Activated T-helper 2 cell treated with anti-CD3 and anti-CD28 coated beads, Interferon-gamma antibody, Interleukin-2, Interleukin-4, amounts not matched to agents 10 μg/mL and 5 μg/mL and 100 μg/mL, durations not matched to agents 14 hours and 24 hours and 36 hours (primary cell): Measurements from ENCODE around the gene TMEM53. TPM values are rescaled to one million over a fixed set of nuclear protein-coding genes. Genes with fewer than 3 reads are reported as not detected.

Experiments
- DNase-seq: peaks from one replicate; pipeline ENCODE4 v3.0.0; 2021; ENCODE audit warnings: low spot score
- H3K27ac Mint-ChIP-seq: one replicate; pipeline ENCODE4 v1.8.0; 2021; ENCODE audit warnings: mixed read lengths
- H3K27me3 Mint-ChIP-seq: one replicate; pipeline ENCODE4 v1.8.0; 2021; ENCODE audit warnings: low read depth, mixed read lengths
- H3K36me3 Mint-ChIP-seq: one replicate; pipeline ENCODE4 v1.8.0; 2021; ENCODE audit warnings: low read depth, mixed read lengths
- H3K4me1 Mint-ChIP-seq: one replicate; pipeline ENCODE4 v1.8.0; 2021; ENCODE audit warnings: low read depth, mixed read lengths
- H3K4me3 Mint-ChIP-seq: one replicate; pipeline ENCODE4 v1.8.0; 2021; ENCODE audit warnings: low read depth, mild to moderate bottlenecking, moderate library complexity, mixed read lengths
- H3K9me3 Mint-ChIP-seq: one replicate; pipeline ENCODE4 v1.8.0; 2021; ENCODE audit warnings: mixed read lengths
- intact Hi-C: fragments of 100-400 bp; cut with micrococcal nuclease; formaldehyde crosslinking; loops from one replicate; pipeline ENCODE4 v1.15.1; 2023
- total RNA-seq: library from RNA; stranded (reverse); gene quantifications from 2 replicates; pipeline ENCODE4 v1.2.3, GENCODE V29; 2022

The TMEM53 gene
- total RNA-seq, 1 donor from 2014 or later: 6.7 TPM

DNA sequence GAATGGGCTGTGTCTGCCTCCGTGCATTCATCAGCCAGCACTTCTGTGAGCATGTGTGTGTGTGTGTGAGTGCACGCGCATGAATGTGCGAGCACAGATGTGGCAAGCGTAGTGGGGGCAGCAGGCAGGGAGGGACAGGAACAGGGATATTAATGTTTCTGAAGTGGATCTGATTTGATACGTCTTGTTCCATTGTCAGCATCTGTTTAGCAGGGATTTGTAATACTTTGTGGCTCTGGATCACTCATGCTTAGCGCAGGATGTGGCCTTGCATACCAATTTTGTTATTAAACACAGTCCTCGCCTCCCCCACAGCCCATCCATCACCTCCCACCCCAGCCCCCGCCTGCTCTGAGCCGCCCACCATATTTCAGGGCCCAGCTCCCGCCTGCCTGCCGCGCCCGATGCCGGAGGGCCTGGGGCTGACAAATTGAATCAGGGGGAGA lies 52.4 kb downstream of the TMEM53 start:
- H3K4me1 Mint-ChIP-seq: no peaks in the 10 kb centered on the region

DNA sequence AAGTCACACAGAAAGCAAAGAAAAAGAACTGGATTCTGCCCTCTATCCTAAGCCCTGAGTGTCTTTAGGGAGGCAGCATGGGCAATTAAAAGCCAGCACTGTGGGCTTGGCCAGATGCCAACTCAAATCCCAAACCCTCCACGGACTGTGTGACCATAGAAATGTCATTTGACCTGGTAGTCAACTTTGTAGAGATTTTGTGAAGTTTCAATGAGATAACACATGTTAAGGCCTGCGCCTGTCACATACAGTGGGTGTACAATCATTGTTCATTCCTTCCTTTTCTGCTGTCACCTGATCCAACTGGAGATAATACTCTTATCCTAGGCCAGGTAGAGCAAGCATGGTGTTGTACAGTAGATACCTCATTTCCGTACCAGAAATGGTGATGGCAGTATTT lies 54.2 kb downstream of the TMEM53 start:
- H3K27ac Mint-ChIP-seq: no peak overlapping the region
- no peaks in the 10 kb centered on the region for H3K4me1 Mint-ChIP-seq
- H3K27me3 Mint-ChIP-seq: peaks cover 5% of the 10 kb centered on the region
- DNase-seq: no peak
- no peaks in the 10 kb centered on the region for H3K9me3 Mint-ChIP-seq
- no peaks in the 10 kb centered on the region for H3K36me3 Mint-ChIP-seq
- intact Hi-C loops: no loop called here
- no peak overlapping the region for H3K4me3 Mint-ChIP-seq

More for the DNA sequence above, 52.4 kb downstream of the TMEM53 start:
- H3K4me3 Mint-ChIP-seq: no peak overlapping the region
- intact Hi-C loops: no loop called here
- no peaks in the 10 kb centered on the region for H3K36me3 Mint-ChIP-seq
- peaks cover 5% of the 10 kb centered on the region for H3K27me3 Mint-ChIP-seq
- no peaks in the 10 kb centered on the region for H3K9me3 Mint-ChIP-seq
- no peak for DNase-seq
- H3K27ac Mint-ChIP-seq: no peak overlapping the region

DNA sequence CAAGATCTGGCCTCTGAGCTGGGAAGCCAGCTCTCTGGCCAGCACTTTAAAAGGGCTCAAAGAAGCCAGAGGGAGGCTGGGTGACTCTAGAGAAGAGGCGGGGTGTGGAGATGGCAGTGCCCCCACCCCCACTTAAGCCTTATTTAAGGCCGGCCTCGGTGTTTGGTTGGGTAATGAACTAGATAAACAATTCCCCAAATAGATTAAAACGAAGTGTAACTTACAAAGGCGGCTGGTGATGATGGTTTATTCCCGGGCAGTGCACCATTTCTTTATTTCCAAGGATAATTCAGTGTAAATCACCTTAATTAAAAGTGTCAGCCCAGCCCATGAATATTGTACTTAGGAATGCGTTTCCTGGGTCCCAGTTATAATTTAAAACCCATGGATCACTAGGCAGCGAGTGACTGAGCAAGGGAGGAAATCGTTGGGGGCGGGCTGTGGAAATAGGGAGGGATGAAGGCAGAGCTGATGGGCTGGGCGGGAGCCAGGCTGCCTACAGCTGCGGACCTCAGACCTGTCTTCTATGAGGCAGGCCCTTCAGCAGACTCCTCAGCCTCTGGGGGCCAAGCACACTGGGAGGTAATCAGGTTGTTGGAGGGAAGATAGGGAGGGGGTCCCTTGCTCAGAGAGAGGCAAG lies 54.9 kb downstream of the TMEM53 start:
- H3K9me3 Mint-ChIP-seq: no peaks in the 10 kb centered on the region
- no peaks in the 10 kb centered on the region for H3K4me1 Mint-ChIP-seq
- H3K36me3 Mint-ChIP-seq: no peaks in the 10 kb centered on the region
- H3K4me3 Mint-ChIP-seq: no peak overlapping the region
- H3K27ac Mint-ChIP-seq: no peak overlapping the region
- intact Hi-C loops: no loop called here
- H3K27me3 Mint-ChIP-seq: peaks cover 5% of the 10 kb centered on the region
- DNase-seq: no peak

DNA sequence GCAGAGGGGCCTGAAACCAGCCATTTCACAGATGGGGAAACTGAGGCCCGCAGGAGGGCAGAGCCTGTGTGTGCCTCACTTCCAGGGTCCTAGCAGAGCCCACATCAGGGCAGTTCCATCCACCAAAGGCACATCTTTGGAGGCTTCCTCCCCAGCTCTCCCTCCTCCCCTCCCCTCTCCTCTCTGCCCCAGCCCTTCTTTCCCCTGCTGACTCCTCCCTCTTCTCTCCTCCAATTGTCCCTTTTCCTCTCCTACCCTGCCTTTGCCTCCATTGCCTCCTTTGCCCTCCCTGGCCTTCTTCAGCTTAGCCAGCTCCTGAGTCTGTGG lies 56.6 kb downstream of the TMEM53 start:
- H3K4me3 Mint-ChIP-seq: no peak overlapping the region
- H3K27me3 Mint-ChIP-seq: peaks cover 5% of the 10 kb centered on the region
- H3K4me1 Mint-ChIP-seq: no peaks in the 10 kb centered on the region
- H3K36me3 Mint-ChIP-seq: no peaks in the 10 kb centered on the region
- no peak overlapping the region for H3K27ac Mint-ChIP-seq
- intact Hi-C loops: no loop called here
- no peaks in the 10 kb centered on the region for H3K9me3 Mint-ChIP-seq
- DNase-seq: no peak

DNA sequence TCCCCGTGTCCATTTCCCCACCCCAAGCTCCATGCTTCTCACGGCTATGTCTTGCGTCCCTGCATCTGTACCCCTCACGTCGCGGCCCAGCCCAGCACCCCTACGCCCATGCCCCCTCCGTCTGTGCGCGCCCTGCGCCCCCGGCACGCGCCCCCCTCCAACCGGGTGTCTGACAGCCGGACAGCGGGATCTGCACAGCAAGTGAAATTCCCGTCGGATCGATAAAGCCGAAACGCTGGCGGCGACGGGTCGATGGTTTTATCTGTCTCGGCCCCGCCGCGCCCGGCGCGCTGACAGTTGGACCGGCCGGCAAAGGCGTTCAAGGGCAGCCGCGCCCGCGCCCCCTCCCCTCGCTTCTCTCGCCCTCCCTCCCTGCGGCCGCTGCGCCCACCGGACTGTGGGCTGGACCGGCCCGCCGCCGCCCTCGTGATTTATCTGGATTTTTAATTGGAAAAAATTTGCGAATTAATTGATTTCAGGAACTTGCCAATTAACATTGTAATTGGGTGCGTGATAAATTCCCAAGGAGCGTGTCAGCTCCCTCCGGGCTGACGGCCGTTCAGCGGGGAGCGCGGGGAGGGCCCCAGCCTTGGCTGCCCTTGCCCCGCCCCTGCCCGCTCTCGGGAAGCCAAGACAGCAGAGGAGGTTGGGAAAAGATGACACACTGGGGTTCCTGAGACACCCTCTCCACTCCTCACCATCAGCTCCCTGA lies 57.1 kb downstream of the TMEM53 start:
- no peak overlapping the region for H3K4me3 Mint-ChIP-seq
- H3K27ac Mint-ChIP-seq: no peak overlapping the region
- no peaks in the 10 kb centered on the region for H3K4me1 Mint-ChIP-seq
- intact Hi-C loops: no loop called here
- peaks cover 5% of the 10 kb centered on the region for H3K27me3 Mint-ChIP-seq
- H3K9me3 Mint-ChIP-seq: no peaks in the 10 kb centered on the region
- H3K36me3 Mint-ChIP-seq: no peaks in the 10 kb centered on the region
- DNase-seq: no peak

DNA sequence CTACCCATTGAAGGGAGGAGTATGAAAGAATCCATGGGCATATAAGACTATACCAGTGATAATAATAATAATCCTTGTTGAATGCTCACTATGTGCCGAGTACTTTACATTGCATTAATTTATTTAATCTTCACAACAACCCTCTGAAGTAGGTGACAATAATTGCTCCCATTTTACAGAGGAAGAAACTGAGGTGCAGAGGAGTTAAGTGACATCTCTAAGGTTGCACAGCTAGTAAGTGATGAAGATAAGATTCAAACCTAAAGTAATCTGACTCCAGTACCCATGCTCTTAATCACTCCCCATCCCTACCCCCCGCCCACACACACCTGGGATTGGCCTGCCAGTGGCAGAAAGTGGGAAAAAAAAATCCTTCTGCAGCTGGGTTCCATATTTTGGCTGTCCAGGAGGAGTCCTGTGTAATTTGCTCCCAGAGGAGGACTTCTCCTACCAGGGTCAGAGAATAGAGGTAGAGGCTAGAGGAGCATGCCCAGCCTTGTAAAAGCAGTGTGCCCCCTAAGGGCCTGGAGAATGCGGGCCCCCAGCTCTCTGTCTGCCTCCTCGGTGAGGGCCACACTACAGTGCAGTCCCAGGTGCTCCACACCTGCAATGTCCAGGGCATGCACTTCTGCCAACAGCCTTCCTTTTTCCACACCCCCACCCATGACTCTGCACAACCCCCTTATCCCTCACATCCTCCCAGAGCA lies 57.8 kb downstream of the TMEM53 start:
- Mint-ChIP-seq H3K4me3 (no peak overlapping the region), H3K27ac (no peak overlapping the region), H3K27me3 (peaks cover 5% of the 10 kb centered on the region), H3K9me3 (no peaks in the 10 kb centered on the region), H3K36me3 (no peaks in the 10 kb centered on the region), H3K4me1 (no peaks in the 10 kb centered on the region)
- DNase-seq: no peak
- intact Hi-C loops: no loop called here

DNA sequence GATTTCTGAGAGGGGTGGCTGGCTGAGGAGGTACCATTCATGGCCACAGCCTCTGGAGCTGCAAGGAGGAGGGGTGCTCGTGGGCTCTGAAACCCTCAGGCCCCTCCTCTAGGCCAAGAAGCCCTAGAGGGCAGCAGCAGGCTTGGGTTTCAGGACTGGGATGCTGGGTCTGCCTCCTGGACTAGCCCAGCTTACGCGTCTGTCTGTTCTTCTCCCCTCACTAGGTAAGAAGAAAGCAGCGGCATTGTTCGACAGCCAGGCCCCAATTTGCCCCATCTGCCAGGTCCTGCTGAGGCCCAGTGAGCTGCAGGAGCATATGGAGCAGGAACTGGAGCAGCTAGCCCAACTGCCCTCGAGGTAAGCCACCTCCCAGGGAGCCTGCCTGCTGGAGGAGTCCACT lies 60.3 kb downstream of the TMEM53 start:
- H3K27ac Mint-ChIP-seq: no peak overlapping the region
- no peak for DNase-seq
- H3K27me3 Mint-ChIP-seq: peaks cover 5% of the 10 kb centered on the region
- no peak overlapping the region for H3K4me3 Mint-ChIP-seq
- H3K4me1 Mint-ChIP-seq: no peaks in the 10 kb centered on the region
- no peaks in the 10 kb centered on the region for H3K36me3 Mint-ChIP-seq
- H3K9me3 Mint-ChIP-seq: no peaks in the 10 kb centered on the region
- intact Hi-C loops: no loop called here

DNA sequence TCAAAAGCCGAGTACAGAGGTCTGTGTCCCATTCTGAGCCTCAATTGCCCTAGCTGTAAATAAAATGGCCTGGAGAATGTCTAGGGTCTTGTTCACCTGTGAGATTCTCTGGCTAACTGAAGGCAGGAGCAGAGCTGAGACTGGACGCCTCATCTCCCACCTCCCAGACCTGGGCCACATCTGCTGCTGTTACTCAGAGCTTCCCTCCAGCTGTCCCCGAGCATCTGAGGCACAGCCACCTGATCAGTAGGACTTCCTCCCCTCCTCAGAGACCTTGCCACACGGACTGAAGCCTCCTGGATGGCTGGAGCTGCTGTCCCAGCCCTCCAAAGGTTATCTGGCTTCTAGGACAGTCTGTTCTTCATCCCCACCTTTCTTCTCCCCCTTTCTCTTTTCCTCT lies 62.4 kb downstream of the TMEM53 start:
- Mint-ChIP-seq H3K4me1 (no peaks in the 10 kb centered on the region), H3K9me3 (no peaks in the 10 kb centered on the region), H3K27ac (no peak overlapping the region), H3K36me3 (no peaks in the 10 kb centered on the region), H3K27me3 (no peaks in the 10 kb centered on the region), H3K4me3 (no peak overlapping the region)
- no peak for DNase-seq
- intact Hi-C loops: no loop called here

DNA sequence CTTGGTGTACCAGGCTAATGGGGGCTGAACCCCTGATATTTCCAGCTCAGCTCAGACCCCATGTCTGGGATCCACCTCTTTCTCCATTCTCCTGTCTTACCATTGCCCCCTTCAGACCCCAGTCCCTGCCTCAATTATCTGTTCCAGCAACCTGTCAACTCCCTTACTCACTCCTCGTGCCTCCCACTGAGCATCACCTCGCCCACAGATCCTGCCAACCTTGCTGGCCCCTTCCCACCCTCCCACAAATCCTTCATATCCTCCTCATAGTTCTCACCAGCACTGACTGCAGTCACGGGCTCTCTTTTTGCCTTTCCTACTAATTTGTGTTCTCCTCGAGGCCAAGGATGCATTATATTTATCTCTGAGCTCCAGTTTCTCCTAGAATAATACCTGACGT lies 62.9 kb downstream of the TMEM53 start:
- no peak overlapping the region for H3K4me3 Mint-ChIP-seq
- no peak overlapping the region for H3K27ac Mint-ChIP-seq
- H3K27me3 Mint-ChIP-seq: no peaks in the 10 kb centered on the region
- no peaks in the 10 kb centered on the region for H3K9me3 Mint-ChIP-seq
- no peak for DNase-seq
- intact Hi-C loops: no loop called here
- no peaks in the 10 kb centered on the region for H3K4me1 Mint-ChIP-seq
- H3K36me3 Mint-ChIP-seq: no peaks in the 10 kb centered on the region

DNA sequence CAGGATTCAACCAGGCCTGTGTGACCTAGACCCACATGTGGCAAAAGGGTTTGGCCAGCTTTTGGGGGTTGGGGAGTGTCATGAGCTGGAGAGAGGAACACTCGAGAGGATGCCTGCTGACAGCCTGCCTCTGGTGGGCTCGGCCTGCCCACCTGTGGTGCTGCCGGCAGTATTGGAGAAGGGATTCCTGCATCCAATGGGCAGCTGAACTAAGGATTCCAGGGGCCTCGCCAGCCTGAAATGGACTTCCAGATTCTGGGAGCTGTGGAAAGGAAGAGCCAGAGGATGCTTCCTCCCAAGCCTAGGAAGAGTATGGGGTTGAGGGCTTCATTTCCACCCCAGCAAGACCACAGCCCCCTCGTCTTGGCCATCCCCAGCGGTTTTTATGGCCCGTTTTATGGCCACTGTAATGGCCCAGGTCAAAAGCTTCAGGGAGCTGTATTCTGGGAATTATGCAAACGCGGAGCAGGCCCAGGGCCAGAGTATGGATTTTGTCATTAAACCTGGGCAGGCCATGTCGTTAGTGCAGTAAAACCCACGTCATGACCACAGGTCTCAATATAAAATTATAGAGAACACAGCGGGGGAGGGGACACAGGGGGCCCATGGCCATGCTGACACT lies 63.6 kb downstream of the TMEM53 start:
- intact Hi-C loops: no loop called here
- DNase-seq: no peak
- Mint-ChIP-seq H3K27ac (no peak overlapping the region), H3K4me3 (no peak overlapping the region), H3K9me3 (no peaks in the 10 kb centered on the region), H3K4me1 (no peaks in the 10 kb centered on the region), H3K27me3 (no peaks in the 10 kb centered on the region), H3K36me3 (no peaks in the 10 kb centered on the region)

DNA sequence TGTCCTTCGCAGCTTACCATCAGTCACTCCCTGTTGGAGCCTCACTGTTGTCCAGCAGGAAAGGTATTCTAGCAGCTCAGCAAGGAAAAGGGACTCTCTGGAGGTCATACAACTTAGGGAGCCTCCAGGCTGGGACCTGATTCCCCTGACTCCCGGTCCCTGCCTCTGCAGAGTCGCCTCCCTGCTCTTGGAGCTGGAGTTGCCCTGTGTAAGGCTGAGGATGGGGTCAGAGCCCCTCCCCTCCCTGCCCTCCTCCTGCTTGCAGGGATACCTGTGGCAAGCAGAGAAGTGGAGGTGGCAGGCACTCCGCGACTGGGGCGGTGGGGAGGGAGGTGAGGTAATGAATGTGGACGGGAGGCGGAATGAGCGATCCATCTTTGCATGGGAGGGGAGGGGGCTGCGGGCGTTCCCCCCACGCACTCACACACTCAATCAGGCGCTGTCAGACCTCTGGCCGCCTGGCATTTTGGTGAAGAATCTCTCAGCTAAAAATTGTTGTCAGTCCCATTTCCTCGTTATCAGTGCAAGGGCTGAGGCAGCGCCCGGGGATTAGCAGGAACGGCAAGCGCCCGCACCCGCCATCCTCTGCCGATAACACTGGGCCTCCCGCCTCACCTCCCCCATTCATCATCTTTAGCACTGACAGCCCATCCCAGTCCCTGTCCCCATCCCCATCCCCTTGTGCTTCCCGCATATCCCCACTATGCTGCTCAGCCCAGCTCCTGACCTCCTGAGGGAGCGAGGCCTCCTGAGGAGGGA lies 64.3 kb downstream of the TMEM53 start:
- H3K27ac Mint-ChIP-seq: no peak overlapping the region
- no peaks in the 10 kb centered on the region for H3K9me3 Mint-ChIP-seq
- no peak for DNase-seq
- H3K27me3 Mint-ChIP-seq: no peaks in the 10 kb centered on the region
- no peak overlapping the region for H3K4me3 Mint-ChIP-seq
- no peaks in the 10 kb centered on the region for H3K36me3 Mint-ChIP-seq
- no peaks in the 10 kb centered on the region for H3K4me1 Mint-ChIP-seq
- intact Hi-C loops: no loop called here

DNA sequence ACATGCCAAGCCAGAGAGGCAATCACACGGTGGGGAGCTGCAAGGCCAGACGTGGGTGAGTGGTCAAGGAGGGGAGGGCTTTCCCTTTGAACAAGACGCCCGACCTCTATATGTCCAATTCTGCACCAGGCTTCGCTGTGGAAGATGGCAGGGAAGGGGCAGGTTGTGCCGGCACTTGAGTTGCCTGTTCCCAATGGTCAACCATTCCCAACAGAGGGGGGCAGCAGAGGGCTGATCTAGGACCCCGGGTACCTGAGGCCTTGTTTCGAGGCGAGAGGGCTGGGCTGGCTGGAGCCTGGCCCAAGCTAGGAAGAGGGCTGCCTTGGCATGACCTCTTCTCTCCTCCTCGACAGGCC lies 64.9 kb downstream of the TMEM53 start:
- no peak overlapping the region for H3K4me3 Mint-ChIP-seq
- intact Hi-C loops: no loop called here
- no peaks in the 10 kb centered on the region for H3K36me3 Mint-ChIP-seq
- no peaks in the 10 kb centered on the region for H3K9me3 Mint-ChIP-seq
- H3K27ac Mint-ChIP-seq: no peak overlapping the region
- DNase-seq: no peak
- no peaks in the 10 kb centered on the region for H3K4me1 Mint-ChIP-seq
- H3K27me3 Mint-ChIP-seq: no peaks in the 10 kb centered on the region
